HUES6 (cell line): ENCODE data around the gene DAGLB.

Experiments
- H3K27ac ChIP-seq: 2 replicates; pipeline ENCODE4 v1.7.0; 2013; ENCODE audit warnings: low read depth, mild to moderate bottlenecking, low read length, inconsistent platforms
- H3K27me3 ChIP-seq: 2 replicates; pipeline ENCODE4 v1.6.1; 2013; ENCODE audit warnings: low read length; ENCODE audit not compliant: control insufficient read depth, insufficient read depth
- H3K36me3 ChIP-seq: 2 replicates; pipeline ENCODE4 v1.6.1; 2013; ENCODE audit warnings: low read length; ENCODE audit not compliant: control insufficient read depth, insufficient read depth
- H3K4me1 ChIP-seq: 2 replicates; pipeline ENCODE4 v1.6.1; 2013; ENCODE audit warnings: low read length; ENCODE audit not compliant: control insufficient read depth, insufficient read depth
- H3K4me3 ChIP-seq: 2 replicates; pipeline ENCODE4 v1.5.1; 2013; ENCODE audit warnings: low read depth, low read length
- H3K9ac ChIP-seq: one replicate; pipeline ENCODE4 v1.6.1; 2013; ENCODE audit warnings: mild to moderate bottlenecking, low read length
- H3K9me3 ChIP-seq: 2 replicates; pipeline ENCODE4 v1.6.1; 2013; ENCODE audit warnings: low read depth, low read length; ENCODE audit not compliant: control insufficient read depth, insufficient read depth

DAGLB gene

DNA sequence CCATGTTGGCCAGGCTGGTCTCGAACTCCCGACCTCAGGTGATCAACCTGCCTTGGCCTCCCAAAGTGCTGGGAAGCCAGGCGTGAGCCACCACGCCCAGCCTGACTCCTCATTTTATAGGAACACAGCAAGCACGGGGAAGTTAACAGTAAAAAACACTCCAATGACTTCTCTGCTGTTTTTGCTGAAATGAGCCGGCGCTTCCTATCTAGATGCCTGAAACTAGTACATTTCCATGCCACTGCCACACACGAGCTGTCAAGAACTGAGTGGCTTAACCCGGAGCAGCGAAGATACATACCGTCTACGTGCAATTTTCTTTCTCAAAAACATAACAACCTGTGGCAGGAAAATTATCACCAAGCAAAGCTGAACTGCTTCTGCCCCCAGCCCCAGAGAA lies 16.8 kb downstream of the DAGLB start:
- H3K27me3 ChIP-seq = no peaks in the 10 kb centered on the region
- no peak overlapping the region for H3K4me3 ChIP-seq
- peaks cover 78% of the 10 kb centered on the region for H3K36me3 ChIP-seq
- 0 out of 2 replicates have a peak, but pooled peaks cover 2% of the 10 kb centered on the region for H3K4me1 ChIP-seq
- no peak overlapping the region for H3K27ac ChIP-seq
- no peak overlapping the region for H3K9ac ChIP-seq
- H3K9me3 ChIP-seq = no peaks in the 10 kb centered on the region

DNA sequence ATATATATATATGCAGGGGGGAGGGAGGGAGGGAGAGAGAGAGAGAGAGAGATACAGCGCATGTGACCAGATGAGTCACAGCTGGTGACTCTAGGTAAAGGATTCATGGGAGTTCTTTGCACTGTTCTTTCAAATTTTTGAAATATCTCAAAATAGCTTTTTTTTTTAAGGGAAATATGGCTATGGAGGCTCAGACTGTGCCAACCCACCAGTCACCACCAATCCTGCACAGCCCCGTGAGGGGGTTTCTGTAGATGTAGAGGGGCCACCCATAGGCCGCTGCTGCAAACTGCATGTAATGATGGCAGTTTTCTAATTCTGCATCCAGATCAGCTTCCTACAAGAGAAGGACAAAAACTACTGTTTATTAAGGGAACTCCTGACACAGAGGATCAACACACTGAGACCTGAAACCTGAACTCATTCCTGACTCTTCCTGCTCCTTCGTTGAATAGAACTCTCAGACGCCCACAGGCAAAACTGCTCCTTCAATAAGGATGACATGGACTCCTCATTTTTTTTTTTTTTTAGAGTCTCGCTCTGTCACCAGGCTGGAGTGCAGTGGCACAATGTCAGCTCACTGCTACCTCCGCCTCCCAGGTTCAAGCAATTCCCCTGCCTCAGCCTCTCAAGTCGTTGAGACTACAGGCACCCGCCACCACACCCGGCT lies 17.3 kb downstream of the DAGLB start:
- H3K36me3 ChIP-seq = peaks cover 83% of the 10 kb centered on the region
- H3K9me3 ChIP-seq = no peaks in the 10 kb centered on the region
- no peak overlapping the region for H3K9ac ChIP-seq
- no peak overlapping the region for H3K4me3 ChIP-seq
- no peak overlapping the region for H3K27ac ChIP-seq
- H3K27me3 ChIP-seq = no peaks in the 10 kb centered on the region
- 0 out of 2 replicates have a peak, but pooled peaks cover under 1% of the 10 kb centered on the region for H3K4me1 ChIP-seq

DNA sequence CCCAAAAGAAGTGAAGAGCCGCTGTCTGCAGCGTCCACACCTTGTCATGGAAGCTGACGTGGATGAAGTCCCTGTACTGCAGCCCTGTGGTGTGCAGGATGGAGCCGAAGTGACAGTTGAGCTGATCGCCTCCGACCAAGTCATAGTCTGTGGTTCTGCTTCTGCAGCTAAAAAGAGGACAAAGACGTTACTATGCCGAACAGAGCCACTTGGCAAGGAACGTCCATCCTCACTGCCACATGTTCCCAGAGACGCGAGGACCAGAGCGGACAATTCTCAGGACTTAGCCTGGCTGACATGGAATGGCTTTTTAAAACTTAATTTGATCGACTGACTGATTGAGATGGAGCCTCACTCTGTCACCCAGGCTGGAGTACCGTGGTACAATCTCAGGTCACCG lies 21.8 kb downstream of the DAGLB start:
- peaks cover 86% of the 10 kb centered on the region for H3K36me3 ChIP-seq
- no peaks in the 10 kb centered on the region for H3K4me1 ChIP-seq

DNA sequence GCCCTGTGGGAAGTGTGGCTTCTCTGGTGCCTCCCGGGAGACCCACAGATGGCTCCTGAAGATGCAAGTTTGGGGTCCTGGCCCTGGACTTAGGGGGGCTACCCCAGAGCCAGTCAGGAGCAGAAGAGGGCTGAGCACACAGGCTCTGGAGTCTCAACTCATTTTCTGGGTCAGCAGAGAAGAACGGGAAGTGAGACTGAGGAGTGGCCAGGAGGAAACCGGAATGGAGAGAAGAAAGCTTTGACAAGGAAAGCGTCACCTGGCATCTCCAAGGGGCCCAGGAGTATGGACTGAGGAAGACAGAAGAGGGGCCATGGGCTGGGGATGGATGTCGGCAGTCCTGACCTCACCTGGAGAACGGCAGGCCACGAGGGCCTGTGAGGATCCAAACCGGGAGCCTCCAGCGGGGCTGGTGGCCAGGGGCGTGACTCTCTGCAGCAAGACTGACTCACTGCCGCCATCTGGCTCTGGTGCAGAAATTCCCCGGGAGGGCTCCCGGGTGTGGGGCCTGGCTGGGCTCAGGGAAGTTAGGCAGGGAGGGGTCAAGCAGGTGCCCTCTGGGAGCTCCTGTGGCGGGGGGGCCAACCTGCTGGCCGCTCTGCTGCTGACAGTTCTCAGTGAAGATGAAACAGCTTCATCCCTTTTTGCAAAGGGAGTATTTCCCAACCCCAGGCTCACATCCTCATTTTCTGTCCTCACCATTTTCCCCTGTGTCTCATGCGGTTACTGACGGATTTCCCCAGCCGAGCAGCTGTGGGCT lies 23.6 kb downstream of the DAGLB start:
- H3K9me3 ChIP-seq = peaks cover 24% of the 10 kb centered on the region
- no peak overlapping the region for H3K27ac ChIP-seq
- no peak overlapping the region for H3K9ac ChIP-seq
- no peaks in the 10 kb centered on the region for H3K27me3 ChIP-seq
- H3K4me1 ChIP-seq = no peaks in the 10 kb centered on the region
- H3K36me3 ChIP-seq = peaks cover 90% of the 10 kb centered on the region
- no peak overlapping the region for H3K4me3 ChIP-seq

More for the DNA sequence above, 21.8 kb downstream of the DAGLB start:
- Histone ChIP-seq H3K27ac (no peak overlapping the region), H3K27me3 (no peaks in the 10 kb centered on the region), H3K4me3 (no peak overlapping the region), H3K9me3 (peaks cover 20% of the 10 kb centered on the region), H3K9ac (no peak overlapping the region)

DNA sequence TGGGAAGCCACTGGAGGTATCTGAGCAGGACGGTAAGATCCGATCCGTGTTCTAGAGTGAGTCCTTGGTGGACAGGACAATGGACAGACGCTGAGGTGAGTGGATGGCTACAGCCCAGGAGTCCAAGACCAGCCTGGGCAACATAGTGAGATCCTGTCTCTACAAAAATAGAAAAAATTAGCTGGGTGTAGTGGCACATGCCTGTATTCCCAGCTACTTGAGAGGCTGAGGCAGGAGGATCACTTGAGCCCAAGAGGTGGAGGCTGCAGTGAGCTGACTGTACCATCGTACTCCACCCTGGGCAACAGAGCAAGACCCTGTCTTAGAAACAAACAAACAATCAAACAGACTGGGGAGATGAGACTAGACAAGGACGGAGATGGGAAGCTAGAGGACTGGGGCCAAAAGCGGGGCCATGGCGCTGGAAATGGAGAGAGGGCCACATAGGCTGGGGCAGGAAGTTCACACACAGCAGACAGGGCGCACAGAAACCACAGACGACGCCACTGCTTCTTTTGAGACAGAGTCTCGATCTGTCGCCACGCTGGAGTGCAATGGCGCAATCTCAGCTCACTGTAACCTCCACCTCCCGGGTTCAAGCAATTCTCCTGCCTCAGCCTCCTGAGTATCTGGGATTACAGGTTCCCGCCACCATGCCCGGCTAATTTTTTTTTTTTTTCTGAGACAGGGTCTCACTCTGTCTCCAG lies 24.7 kb downstream of the DAGLB start:
- no peaks in the 10 kb centered on the region for H3K27me3 ChIP-seq
- peaks cover 84% of the 10 kb centered on the region for H3K36me3 ChIP-seq
- no peaks in the 10 kb centered on the region for H3K4me1 ChIP-seq
- H3K9ac ChIP-seq = no peak overlapping the region
- H3K4me3 ChIP-seq = no peak overlapping the region
- no peak overlapping the region for H3K27ac ChIP-seq
- H3K9me3 ChIP-seq = peaks cover 24% of the 10 kb centered on the region

DNA sequence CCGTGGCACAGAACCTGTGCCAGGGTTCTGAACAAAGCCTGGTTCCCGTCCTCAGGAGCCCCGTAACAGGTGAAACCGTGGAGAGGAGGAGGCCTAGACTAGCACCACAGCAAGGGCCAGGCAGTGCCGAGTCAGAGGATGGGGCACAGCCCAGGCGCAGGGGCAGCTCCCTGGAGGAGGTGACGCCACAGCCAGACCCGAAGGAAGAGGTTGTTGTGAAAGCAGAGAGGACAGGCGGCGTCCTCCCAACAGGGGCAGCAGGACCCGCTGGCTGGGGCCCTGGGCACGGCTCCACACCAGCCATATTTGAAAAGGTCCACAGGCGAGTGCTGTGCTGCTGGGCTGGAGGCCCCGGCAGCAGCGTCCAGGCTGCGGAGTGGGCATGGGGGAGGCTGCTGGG lies 25.7 kb downstream of the DAGLB start:
- H3K9me3 ChIP-seq = peaks cover 24% of the 10 kb centered on the region
- peaks cover 80% of the 10 kb centered on the region for H3K36me3 ChIP-seq
- H3K27me3 ChIP-seq = no peaks in the 10 kb centered on the region
- no peak overlapping the region for H3K4me3 ChIP-seq
- H3K9ac ChIP-seq = no peak overlapping the region
- no peaks in the 10 kb centered on the region for H3K4me1 ChIP-seq
- no peak overlapping the region for H3K27ac ChIP-seq

DNA sequence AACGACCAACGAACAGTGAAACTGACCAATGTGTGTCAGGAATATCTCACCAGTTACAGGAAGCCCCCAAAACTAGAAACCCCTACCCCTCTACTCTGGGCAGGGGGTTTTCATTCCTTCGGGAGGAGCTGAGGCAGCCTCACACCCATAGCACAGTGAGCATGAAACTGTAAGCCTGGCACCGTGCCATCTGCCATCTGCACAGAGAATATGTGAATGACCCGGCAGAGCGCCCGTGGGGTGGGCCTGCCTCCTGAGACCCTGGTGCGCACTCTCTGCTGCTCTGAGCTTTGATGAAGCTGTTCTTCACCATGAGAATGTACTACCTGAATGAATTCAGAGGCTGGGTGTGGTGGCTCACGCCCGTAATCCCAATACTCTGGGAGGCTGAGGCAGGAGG lies 27.1 kb downstream of the DAGLB start:
- no peak overlapping the region for H3K4me3 ChIP-seq
- no peak overlapping the region for H3K9ac ChIP-seq
- peaks cover 82% of the 10 kb centered on the region for H3K36me3 ChIP-seq
- peaks cover 5% of the 10 kb centered on the region; the same call in 1 of the 2 replicates for H3K4me1 ChIP-seq
- H3K27me3 ChIP-seq = no peaks in the 10 kb centered on the region
- peaks cover 24% of the 10 kb centered on the region for H3K9me3 ChIP-seq
- H3K27ac ChIP-seq = no peak overlapping the region

DNA sequence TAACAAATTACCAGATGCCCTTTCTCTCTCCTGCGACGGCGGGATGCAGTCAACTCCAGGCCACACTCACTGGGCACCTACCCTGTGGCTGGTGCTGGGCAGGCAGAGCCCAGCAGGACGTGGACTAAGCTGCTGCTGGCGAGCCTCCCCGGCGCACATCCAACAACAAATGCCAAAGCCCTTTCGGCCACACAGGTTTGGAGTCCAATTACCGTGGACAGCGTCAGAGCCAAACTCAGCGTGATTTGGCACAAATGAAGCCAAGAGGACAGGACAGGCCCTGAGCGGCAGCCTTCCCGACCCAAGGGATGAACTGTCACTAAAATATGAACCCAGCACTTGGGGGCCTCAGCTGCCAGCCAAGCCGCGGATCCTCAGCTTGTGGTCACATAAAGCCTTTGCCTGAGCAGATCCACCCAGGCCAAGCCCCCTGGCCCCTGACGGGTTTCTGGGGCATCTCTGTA lies 28.4 kb downstream of the DAGLB start:
- Histone ChIP-seq H3K4me1 (peaks cover 5% of the 10 kb centered on the region; the same call in 1 of the 2 replicates), H3K27ac (no peak overlapping the region), H3K27me3 (no peaks in the 10 kb centered on the region), H3K9me3 (peaks cover 24% of the 10 kb centered on the region), H3K9ac (no peak overlapping the region), H3K4me3 (no peak overlapping the region), H3K36me3 (peaks cover 81% of the 10 kb centered on the region)

DNA sequence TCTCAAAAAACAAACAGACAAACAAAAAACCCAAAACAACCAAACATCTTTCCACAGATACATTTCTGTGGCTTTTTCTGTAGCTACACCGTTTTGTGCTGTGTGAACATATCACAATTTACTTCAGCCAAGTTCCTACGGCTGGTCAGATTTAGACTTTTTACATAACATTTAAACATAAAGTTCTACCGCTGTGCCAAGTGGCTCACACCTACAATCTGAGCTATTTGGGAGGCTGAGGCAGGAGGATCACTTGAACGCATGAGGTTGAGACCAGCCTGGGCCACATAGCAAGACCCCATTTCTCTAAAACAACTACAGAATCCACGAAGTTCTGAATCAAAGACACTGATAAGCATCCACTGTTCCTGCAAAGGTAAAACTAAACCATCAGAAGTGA lies 30.3 kb downstream of the DAGLB start:
- peaks cover 78% of the 10 kb centered on the region for H3K36me3 ChIP-seq
- peaks cover 5% of the 10 kb centered on the region; the same call in 1 of the 2 replicates for H3K4me1 ChIP-seq
- no peak overlapping the region for H3K27ac ChIP-seq
- H3K9me3 ChIP-seq = peaks cover 15% of the 10 kb centered on the region
- no peaks in the 10 kb centered on the region for H3K27me3 ChIP-seq
- no peak overlapping the region for H3K9ac ChIP-seq
- no peak overlapping the region for H3K4me3 ChIP-seq

DNA sequence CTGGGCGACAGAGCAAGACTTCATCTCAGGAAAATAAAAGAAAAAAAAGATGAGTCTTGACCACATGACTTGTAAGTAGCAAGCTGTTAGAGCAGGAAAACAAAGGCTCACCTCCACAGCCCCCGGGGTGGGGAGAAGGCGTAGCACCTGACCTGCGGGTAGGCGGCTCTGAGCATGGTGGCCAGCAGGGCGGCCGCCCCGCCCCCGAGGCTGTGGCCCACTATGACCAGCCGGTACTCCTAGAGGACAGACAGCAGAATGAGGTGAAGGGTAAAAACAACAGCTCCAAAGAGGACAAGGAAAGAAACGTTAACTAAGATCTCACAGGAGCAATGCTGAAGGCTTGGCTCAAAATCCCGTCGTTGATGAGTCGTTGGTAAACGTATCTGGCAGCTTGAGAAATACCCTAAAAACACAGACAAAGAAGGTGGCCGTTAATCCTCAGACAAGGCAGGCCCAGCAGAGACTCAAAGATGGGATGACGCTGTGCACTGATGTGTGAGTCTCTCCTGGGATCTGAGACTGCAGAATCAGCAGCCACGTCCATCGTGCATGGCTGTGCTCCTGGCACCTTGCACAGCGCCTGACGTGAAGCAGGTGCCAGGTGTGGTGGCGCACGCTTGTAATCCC lies 31.1 kb downstream of the DAGLB start:
- H3K4me1 ChIP-seq = peaks cover 5% of the 10 kb centered on the region; the same call in 1 of the 2 replicates
- peaks cover 8% of the 10 kb centered on the region for H3K9me3 ChIP-seq
- H3K4me3 ChIP-seq = no peak overlapping the region
- no peak overlapping the region for H3K27ac ChIP-seq
- peaks cover 78% of the 10 kb centered on the region for H3K36me3 ChIP-seq
- no peak overlapping the region for H3K9ac ChIP-seq
- H3K27me3 ChIP-seq = no peaks in the 10 kb centered on the region
